SU-DHL-6 (cell line): Measurements from ENCODE around the gene NAT14.

Experiments used
- H2AFZ ChIP-seq: fragments of 200-600 bp; sonication (generic); 2 replicates; pipeline ENCODE4 v1.6.1; 2014; ENCODE audit warnings: low read depth, mild to moderate bottlenecking, moderate library complexity, mixed read lengths, antibody characterized with exemption, low read length; ENCODE audit not compliant: severe bottlenecking
- H3F3A ChIP-seq: fragments of 200-600 bp; shearing (Covaris generic); 2 replicates; pipeline ENCODE4 v1.6.0; 2016; ENCODE audit warnings: antibody characterized with exemption, mild to moderate bottlenecking; ENCODE audit not compliant: insufficient read depth
- H3K27ac ChIP-seq: fragments of 200-600 bp; sonication (generic); 2 replicates; pipeline ENCODE4 v1.5.1; 2016; ENCODE audit warnings: low read depth, mild to moderate bottlenecking, low read length, moderate library complexity, mixed read lengths
- H3K27me3 ChIP-seq: fragments of 200-600 bp; sonication (generic), shearing (Covaris generic); 2 replicates; pipeline ENCODE4 v1.6.0; 2014; ENCODE audit warnings: mild to moderate bottlenecking, low read length
- H3K36me3 ChIP-seq: fragments of 200-600 bp; sonication (generic); 2 replicates; pipeline ENCODE4 v1.6.1; 2014; ENCODE audit warnings: mild to moderate bottlenecking, low read length, mixed read lengths
- H3K4me2 ChIP-seq: fragments of 300-600, 200-600 bp; shearing (Covaris generic), sonication (generic); 2 replicates; pipeline ENCODE4 v1.6.0; 2014; ENCODE audit warnings: low read length, low read depth, mild to moderate bottlenecking; ENCODE audit not compliant: poor library complexity, severe bottlenecking
- H3K4me3 ChIP-seq: fragments of 200-600 bp; sonication (generic); 2 replicates; pipeline ENCODE4 v1.5.1; 2014; ENCODE audit warnings: antibody characterized with exemption, low read length, mild to moderate bottlenecking, mixed read lengths; ENCODE audit not compliant: insufficient read depth, poor library complexity, severe bottlenecking
- H3K79me2 ChIP-seq: fragments of 200-600 bp; sonication (generic); 2 replicates; pipeline ENCODE4 v1.6.1; 2014; ENCODE audit warnings: mild to moderate bottlenecking, low read length, moderate library complexity; ENCODE audit not compliant: insufficient read depth
- H3K9ac ChIP-seq: fragments of 200-600 bp; sonication (generic); 2 replicates; pipeline ENCODE4 v1.7.0; 2014; ENCODE audit warnings: mild to moderate bottlenecking, low read length
- H3K9me2 ChIP-seq: fragments of 200-600 bp; sonication (generic); replicated peaks from 2 replicates; pipeline ENCODE4 v1.6.1; 2014; ENCODE audit warnings: low read length; ENCODE audit not compliant: insufficient read depth
- H3K9me3 ChIP-seq: fragments of 200-600 bp; sonication (generic); 2 replicates; pipeline ENCODE4 v1.6.1; 2014; ENCODE audit warnings: low read length, mixed read lengths; ENCODE audit not compliant: insufficient read depth
- H4K20me1 ChIP-seq: fragments of 200-600 bp; sonication (generic); 2 replicates; pipeline ENCODE4 v1.6.1; 2014; ENCODE audit warnings: low read depth, mild to moderate bottlenecking, antibody characterized with exemption, low read length, moderate library complexity, mixed read lengths
- CTCF ChIP-seq: fragments of 200-600 bp; sonication (generic); IDR thresholded peaks from one replicate; pipeline ENCODE4 v1.5.1; 2017; ENCODE audit warnings: antibody characterized with exemption, mild to moderate bottlenecking, low read length, moderate library complexity; ENCODE audit not compliant: insufficient read depth, poor library complexity, severe bottlenecking
- EZH2phosphoT487 ChIP-seq: fragments of 200-600 bp; sonication (generic), shearing (Covaris generic); conservative IDR thresholded peaks from 2 replicates; pipeline ENCODE4 v1.6.1; 2018; ENCODE audit warnings: mild to moderate bottlenecking, antibody characterized with exemption, low read length, moderate library complexity, mixed read lengths

Gene NAT14

GRCh38 chr19:55443824-55444480, 41.0 kb upstream of the NAT14 start:
- Histone ChIP-seq H3K27me3 (no peaks in the 10 kb centered on the region), H3K27ac (no peak overlapping the region), H2AFZ (no peak overlapping the region), H4K20me1 (no peaks in the 10 kb centered on the region), H3F3A (0 out of 2 replicates have a peak, but pooled peaks cover 9% of the 10 kb centered on the region), H3K4me3 (no peak overlapping the region), H3K36me3 (no peaks in the 10 kb centered on the region), H3K9ac (no peak overlapping the region), H3K4me2 (no peak overlapping the region), H3K9me2 (no peaks in the 10 kb centered on the region), H3K9me3 (no peaks in the 10 kb centered on the region), H3K79me2 (no peaks in the 10 kb centered on the region)
- TF ChIP-seq EZH2phosphoT487 (no peak), CTCF (no peak)

GRCh38 chr19:55444646-55445045, 40.3 kb upstream of the NAT14 start:
- no peak overlapping the region for H3K4me3 ChIP-seq
- no peaks in the 10 kb centered on the region for H3K9me2 ChIP-seq
- H3K79me2 ChIP-seq, result no peaks in the 10 kb centered on the region
- H4K20me1 ChIP-seq, result no peaks in the 10 kb centered on the region
- no peaks in the 10 kb centered on the region for H3K9me3 ChIP-seq
- no peak overlapping the region for H3K27ac ChIP-seq
- no peaks in the 10 kb centered on the region for H3K27me3 ChIP-seq
- H3F3A ChIP-seq, result 0 out of 2 replicates have a peak, but pooled peaks cover 9% of the 10 kb centered on the region
- H2AFZ ChIP-seq, result no peak overlapping the region
- no peak for TF ChIP-seq CTCF
- no peak for TF ChIP-seq EZH2phosphoT487
- H3K9ac ChIP-seq, result no peak overlapping the region
- H3K36me3 ChIP-seq, result no peaks in the 10 kb centered on the region
- H3K4me2 ChIP-seq, result no peak overlapping the region

- Histone ChIP-seq H4K20me1 (no peaks in the 10 kb centered on the region), H3F3A (0 out of 2 replicates have a peak, but pooled peaks cover 9% of the 10 kb centered on the region), H3K9ac (no peak overlapping the region), H3K4me2 (no peak overlapping the region), H3K27ac (no peak overlapping the region), H3K79me2 (no peaks in the 10 kb centered on the region), H3K36me3 (no peaks in the 10 kb centered on the region), H3K4me3 (no peak overlapping the region), H3K9me2 (no peaks in the 10 kb centered on the region), H3K9me3 (no peaks in the 10 kb centered on the region), H3K27me3 (no peaks in the 10 kb centered on the region), H2AFZ (no peak overlapping the region)
- TF ChIP-seq CTCF (no peak), EZH2phosphoT487 (no peak)
Observed at GRCh38 chr19:55446060-55446459, 38.9 kb upstream of the NAT14 start.
